ENCODE data around the gene GNA14. TPM values are rescaled to one million over a fixed set of nuclear protein-coding genes. Genes with fewer than 3 reads are reported as not detected.

The GNA14 gene
- total RNA-seq, 1 experiment from 2014 or later: 1.2 TPM

GRCh38 chr9:77544546-77544945 is 103.6 kb downstream of the GNA14 start:
- H3K9me2 ChIP-seq (replicated peaks; ENCODE audit: low read length): no peaks in the 10 kb centered on the region
- no peak overlapping the region for H3K4me3 ChIP-seq (ENCODE audit: low read length)
- 0 out of 2 replicates have a peak, but pooled peaks cover 13% of the 10 kb centered on the region for H3K9me3 ChIP-seq (ENCODE audit: low read length)
- DNase-seq (no peak), ATAC-seq (no peak)
- H3K27ac ChIP-seq (ENCODE audit: low read length): no peak overlapping the region
- H3K4me2 ChIP-seq (ENCODE audit: low read length): no peak overlapping the region
- no peaks in the 10 kb centered on the region for H3K4me1 ChIP-seq (ENCODE audit: insufficient read depth, low read length)
- intact Hi-C loops (cut with micrococcal nuclease): no loop called here
- H3K27me3 ChIP-seq (ENCODE audit: low read length): no peaks in the 10 kb centered on the region
- H2AFZ ChIP-seq (ENCODE audit: low read length): no peak overlapping the region
- TF ChIP-seq EZH2phosphoT487 (IDR thresholded peaks at IDR 0.05; ENCODE audit: borderline replicate concordance, low read length) (no peak), EZH2 (IDR thresholded peaks at IDR 0.05; ENCODE audit: low read length, unreplicated experiment) (no peak), CTCF (conservative IDR thresholded peaks at IDR 0.05; ENCODE audit: low read depth, low read length) (no peak)
- ChIA-PET POLR2A (ENCODE audit: unreplicated experiment) (no interaction called here), CTCF (no interaction called here)
- H4K20me1 ChIP-seq (ENCODE audit: low read length): no peaks in the 10 kb centered on the region
- BruUV-seq (replicated peaks): no TSS peak
- no peaks in the 10 kb centered on the region for H3K36me3 ChIP-seq (ENCODE audit: low read depth, low read length)
- no peak overlapping the region for H3K9ac ChIP-seq (ENCODE audit: low read length)
- no peaks in the 10 kb centered on the region for H3F3A ChIP-seq (ENCODE audit: low read length, unreplicated experiment)
- H3K79me2 ChIP-seq (ENCODE audit: low read length): no peaks in the 10 kb centered on the region

GRCh38 chr9:77543131-77543822 is 104.8 kb downstream of the GNA14 start:
- BruUV-seq (replicated peaks): no TSS peak
- 0 out of 2 replicates have a peak, but pooled peaks cover 13% of the 10 kb centered on the region for H3K9me3 ChIP-seq (ENCODE audit: low read length)
- no peak overlapping the region for H3K4me2 ChIP-seq (ENCODE audit: low read length)
- H3K9ac ChIP-seq (ENCODE audit: low read length): no peak overlapping the region
- H4K20me1 ChIP-seq (ENCODE audit: low read length): no peaks in the 10 kb centered on the region
- H3K9me2 ChIP-seq (replicated peaks; ENCODE audit: low read length): no peaks in the 10 kb centered on the region
- intact Hi-C loops (cut with micrococcal nuclease): no loop called here
- no peaks in the 10 kb centered on the region for H3F3A ChIP-seq (ENCODE audit: low read length, unreplicated experiment)
- DNase-seq (no peak), ATAC-seq (no peak)
- TF ChIP-seq CTCF (conservative IDR thresholded peaks at IDR 0.05; ENCODE audit: low read depth, low read length) (no peak), EZH2phosphoT487 (IDR thresholded peaks at IDR 0.05; ENCODE audit: borderline replicate concordance, low read length) (no peak), EZH2 (IDR thresholded peaks at IDR 0.05; ENCODE audit: low read length, unreplicated experiment) (no peak)
- ChIA-PET POLR2A (ENCODE audit: unreplicated experiment) (no interaction called here), CTCF (no interaction called here)
- no peak overlapping the region for H2AFZ ChIP-seq (ENCODE audit: low read length)
- H3K27me3 ChIP-seq (ENCODE audit: low read length): no peaks in the 10 kb centered on the region
- H3K79me2 ChIP-seq (ENCODE audit: low read length): no peaks in the 10 kb centered on the region
- no peak overlapping the region for H3K4me3 ChIP-seq (ENCODE audit: low read length)
- no peak overlapping the region for H3K27ac ChIP-seq (ENCODE audit: low read length)
- H3K36me3 ChIP-seq (ENCODE audit: low read depth, low read length): no peaks in the 10 kb centered on the region
- no peaks in the 10 kb centered on the region for H3K4me1 ChIP-seq (ENCODE audit: insufficient read depth, low read length)

- ATAC-seq: no peak
- intact Hi-C loops (cut with micrococcal nuclease): no loop called here
- POLR2A ChIA-PET (ENCODE audit: unreplicated experiment): interaction anchor here (0.7 kb wide), 1 partner anchor 10 kb away, joined by 4 read pairs; no protein-coding TSS in a partner anchor
- no peak for DNase-seq
- H3K4me1 ChIP-seq (ENCODE audit: insufficient read depth, low read length): no peaks in the 10 kb centered on the region
- no peaks in the 10 kb centered on the region for H3K36me3 ChIP-seq (ENCODE audit: low read depth, low read length)
- TF ChIP-seq CTCF (conservative IDR thresholded peaks at IDR 0.05; ENCODE audit: low read depth, low read length) (no peak), EZH2phosphoT487 (IDR thresholded peaks at IDR 0.05; ENCODE audit: borderline replicate concordance, low read length) (no peak), EZH2 (IDR thresholded peaks at IDR 0.05; ENCODE audit: low read length, unreplicated experiment) (no peak)
- no peak overlapping the region for H2AFZ ChIP-seq (ENCODE audit: low read length)
- H4K20me1 ChIP-seq (ENCODE audit: low read length): no peaks in the 10 kb centered on the region
- no peak overlapping the region for H3K9ac ChIP-seq (ENCODE audit: low read length)
- H3K27me3 ChIP-seq (ENCODE audit: low read length): no peaks in the 10 kb centered on the region
- H3K9me2 ChIP-seq (replicated peaks; ENCODE audit: low read length): no peaks in the 10 kb centered on the region
- H3K79me2 ChIP-seq (ENCODE audit: low read length): no peaks in the 10 kb centered on the region
- no peaks in the 10 kb centered on the region for H3F3A ChIP-seq (ENCODE audit: low read length, unreplicated experiment)
- no TSS peak for BruUV-seq (replicated peaks)
- H3K4me3 ChIP-seq (ENCODE audit: low read length): no peak overlapping the region
- 0 out of 2 replicates have a peak, but pooled peaks cover 13% of the 10 kb centered on the region for H3K9me3 ChIP-seq (ENCODE audit: low read length)
- H3K27ac ChIP-seq (ENCODE audit: low read length): no peak overlapping the region
- CTCF ChIA-PET: no interaction called here
- H3K4me2 ChIP-seq (ENCODE audit: low read length): no peak overlapping the region
Observed at GRCh38 chr9:77541600-77541999, 106.5 kb downstream of the GNA14 start.

Data from PC-3 (cell line).